ENCODE measurements around the gene SLC31A1.

- no peak for TF ChIP-seq CTCF (optimal IDR thresholded peaks at IDR 0.05 in 1 of 3, IDR thresholded peaks at IDR 0.05 in 1 of 3, conservative IDR thresholded peaks at IDR 0.05 in 1 of 3; ENCODE audit: extremely low read depth in 1 of 3, insufficient read depth in 2 of 3, low read length in 3 of 3)
- no peak for TF ChIP-seq EZH2 (IDR thresholded peaks at IDR 0.05; ENCODE audit: low read length)
Measured at GRCh38 chr9:113269871-113270270, 48.5 kb downstream of the SLC31A1 start.

Measured in keratinocyte (primary cell).